IPS DF 6.9 (cell line): ENCODE results near the gene QDPR.

Experiments used
- DNase-seq: peaks from one replicate; pipeline ENCODE4 v3.0.0-alpha.2; 2013; ENCODE audit warnings: low read depth, low spot score
- H3K27ac ChIP-seq: one replicate; pipeline ENCODE4 v1.5.1; 2013; ENCODE audit warnings: low read length, control low read depth
- H3K27me3 ChIP-seq: 2 replicates; pipeline ENCODE4 v1.6.1; 2013; ENCODE audit warnings: mild to moderate bottlenecking, low read length; ENCODE audit not compliant: control insufficient read depth, insufficient read depth
- H3K36me3 ChIP-seq: 2 replicates; pipeline ENCODE4 v1.6.1; 2013; ENCODE audit warnings: low read length; ENCODE audit not compliant: control insufficient read depth, insufficient read depth
- H3K4me1 ChIP-seq: 2 replicates; pipeline ENCODE4 v1.6.1; 2013; ENCODE audit warnings: low read length; ENCODE audit not compliant: control insufficient read depth, insufficient read depth
- H3K4me3 ChIP-seq: 2 replicates; pipeline ENCODE4 v1.5.1; 2013; ENCODE audit warnings: mild to moderate bottlenecking, low read length
- H3K9me3 ChIP-seq: 2 replicates; pipeline ENCODE4 v1.6.1; 2013; ENCODE audit warnings: low read length, inconsistent platforms; ENCODE audit not compliant: control insufficient read depth, insufficient read depth
- WGBS: extraction: QIAGEN DNeasy Blood & Tissue Kit; methylation state at CpG from one replicate; pipeline ENCODE4 v1.1.7; 2013; ENCODE audit warnings: mixed read lengths, missing lambda C conversion rate; ENCODE audit not compliant: insufficient read length, insufficient coverage; 5-methylcytosine and 5-hydroxymethylcytosine counted together

Gene QDPR

GRCh38 chr4:17492058-17492741 is 19.7 kb downstream of the QDPR start:
- Histone ChIP-seq H3K4me1 (no peaks in the 10 kb centered on the region), H3K36me3 (peaks cover 8% of the 10 kb centered on the region; the same call in 1 of the 2 replicates), H3K27ac (no peak overlapping the region), H3K9me3 (no peaks in the 10 kb centered on the region), H3K27me3 (no peaks in the 10 kb centered on the region), H3K4me3 (no peak overlapping the region)
- WGBS = no CpG with 5 or more reads among the region's 15 CpGs
- no peak for DNase-seq

DNA sequence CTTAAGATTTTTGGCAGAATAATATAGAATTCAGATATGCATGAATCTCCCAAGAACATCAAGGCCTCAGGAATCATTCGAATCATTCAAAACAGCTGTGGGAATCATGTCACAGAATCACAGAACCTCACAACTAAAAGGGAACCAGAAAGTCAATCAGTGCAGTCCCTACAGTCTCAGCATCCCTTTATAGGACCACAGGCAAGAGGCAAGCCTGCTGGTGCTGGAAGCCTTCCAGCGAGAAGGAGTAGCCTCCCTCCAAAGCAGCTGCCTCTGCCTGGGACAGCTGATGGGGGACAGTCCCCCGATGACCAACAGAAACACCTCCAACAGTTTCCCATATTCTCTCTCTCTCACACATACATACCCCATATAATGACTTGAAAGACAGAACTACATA is 20.7 kb downstream of the QDPR start:
- no peak for DNase-seq
- H3K9me3 ChIP-seq = no peaks in the 10 kb centered on the region
- no peaks in the 10 kb centered on the region for H3K27me3 ChIP-seq
- peaks cover 8% of the 10 kb centered on the region; the same call in 1 of the 2 replicates for H3K36me3 ChIP-seq
- H3K4me3 ChIP-seq = no peak overlapping the region
- H3K4me1 ChIP-seq = no peaks in the 10 kb centered on the region
- H3K27ac ChIP-seq = no peak overlapping the region
- no CpG with 5 or more reads among the region's 3 CpGs for WGBS

GRCh38 chr4:17490575-17491059 is 21.3 kb downstream of the QDPR start:
- Histone ChIP-seq H3K27me3 (no peaks in the 10 kb centered on the region), H3K36me3 (peaks cover 8% of the 10 kb centered on the region; the same call in 1 of the 2 replicates), H3K4me3 (no peak overlapping the region), H3K9me3 (no peaks in the 10 kb centered on the region), H3K4me1 (no peaks in the 10 kb centered on the region), H3K27ac (no peak overlapping the region)
- WGBS = no CpG with 5 or more reads among the region's 6 CpGs
- no peak for DNase-seq

- Histone ChIP-seq H3K36me3 (peaks cover 8% of the 10 kb centered on the region; the same call in 1 of the 2 replicates), H3K27ac (no peak overlapping the region), H3K4me1 (no peaks in the 10 kb centered on the region), H3K4me3 (no peak overlapping the region), H3K27me3 (no peaks in the 10 kb centered on the region), H3K9me3 (no peaks in the 10 kb centered on the region)
- WGBS = no CpG with 5 or more reads among the region's 8 CpGs
- no peak for DNase-seq
Measured at GRCh38 chr4:17489721-17490120, 22.2 kb downstream of the QDPR start.

- no CpG with 5 or more reads among the region's 5 CpGs for WGBS
Measured at GRCh38 chr4:17489123-17489522, 22.8 kb downstream of the QDPR start.

GRCh38 chr4:17482716-17483115 is 29.2 kb downstream of the QDPR start:
- Histone ChIP-seq H3K27me3 (no peaks in the 10 kb centered on the region), H3K27ac (no peak overlapping the region), H3K4me1 (no peaks in the 10 kb centered on the region), H3K4me3 (no peak overlapping the region), H3K9me3 (no peaks in the 10 kb centered on the region), H3K36me3 (no peaks in the 10 kb centered on the region)
- no peak for DNase-seq
- WGBS = no CpG with 5 or more reads among the region's 2 CpGs

More at GRCh38 chr4:17489123-17489522, 22.8 kb downstream of the QDPR start:
- H3K4me3 ChIP-seq = no peak overlapping the region
- H3K27me3 ChIP-seq = no peaks in the 10 kb centered on the region
- no peaks in the 10 kb centered on the region for H3K4me1 ChIP-seq
- DNase-seq = no peak
- H3K27ac ChIP-seq = no peak overlapping the region
- H3K9me3 ChIP-seq = no peaks in the 10 kb centered on the region
- peaks cover 8% of the 10 kb centered on the region; the same call in 1 of the 2 replicates for H3K36me3 ChIP-seq

DNA sequence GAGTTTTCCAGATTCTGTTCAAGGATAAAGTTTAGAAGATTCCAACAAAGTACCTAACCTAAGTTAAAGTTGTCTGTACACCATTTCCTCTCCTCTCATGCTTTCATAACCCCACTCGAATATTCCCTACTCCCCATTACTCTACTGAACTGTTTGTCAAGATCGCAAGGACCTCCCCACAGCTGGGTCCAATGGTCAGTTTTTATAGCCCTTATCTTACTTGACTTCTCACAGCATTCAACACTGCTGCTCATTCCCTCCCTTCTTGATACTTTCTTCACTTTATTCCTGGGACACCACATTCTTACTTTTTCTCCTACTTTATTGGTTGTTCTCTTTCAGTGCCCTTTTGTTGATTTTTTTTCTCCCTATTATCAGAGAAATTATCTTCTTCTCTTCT is 30.9 kb downstream of the QDPR start:
- no CpG with 5 or more reads among the region's 2 CpGs for WGBS
- no peak for DNase-seq
- no peak overlapping the region for H3K27ac ChIP-seq
- no peaks in the 10 kb centered on the region for H3K4me1 ChIP-seq
- no peaks in the 10 kb centered on the region for H3K36me3 ChIP-seq
- H3K4me3 ChIP-seq = no peak overlapping the region
- H3K9me3 ChIP-seq = no peaks in the 10 kb centered on the region
- no peaks in the 10 kb centered on the region for H3K27me3 ChIP-seq

GRCh38 chr4:17480210-17480927 is 31.5 kb downstream of the QDPR start:
- H3K4me1 ChIP-seq = no peaks in the 10 kb centered on the region
- no peak overlapping the region for H3K27ac ChIP-seq
- no peaks in the 10 kb centered on the region for H3K27me3 ChIP-seq
- no CpG with 5 or more reads among the region's 7 CpGs for WGBS
- no peak overlapping the region for H3K4me3 ChIP-seq
- H3K36me3 ChIP-seq = no peaks in the 10 kb centered on the region
- no peaks in the 10 kb centered on the region for H3K9me3 ChIP-seq
- DNase-seq = no peak

GRCh38 chr4:17477774-17478472 is 34.0 kb downstream of the QDPR start:
- Histone ChIP-seq H3K4me1 (no peaks in the 10 kb centered on the region), H3K4me3 (no peak overlapping the region), H3K9me3 (no peaks in the 10 kb centered on the region), H3K27ac (no peak overlapping the region), H3K27me3 (no peaks in the 10 kb centered on the region), H3K36me3 (no peaks in the 10 kb centered on the region)
- no peak for DNase-seq
- WGBS = no CpG with 5 or more reads among the region's 9 CpGs

GRCh38 chr4:17476853-17477252 is 35.0 kb downstream of the QDPR start:
- WGBS = no CpG with 5 or more reads among the region's 3 CpGs
- Histone ChIP-seq H3K27ac (no peak overlapping the region), H3K4me1 (no peaks in the 10 kb centered on the region), H3K4me3 (no peak overlapping the region), H3K9me3 (no peaks in the 10 kb centered on the region), H3K27me3 (no peaks in the 10 kb centered on the region), H3K36me3 (no peaks in the 10 kb centered on the region)
- no peak for DNase-seq
